Keratinocyte (primary cell): ENCODE measurements around the gene PTCD2.

ENCODE experiments used
- CTCF ChIP-seq, 3 experiments: IDR thresholded peaks in 1 of 3; conservative IDR thresholded peaks in 1 of 3; optimal IDR thresholded peaks in 1 of 3; 2 replicates in 2 of 3; 3 replicates in 1 of 3; pipeline versions ENCODE3 to v1.5.1; 2011; ENCODE audit warnings: low read length in 3 of 3, mild to moderate bottlenecking in 3 of 3, moderate library complexity in 2 of 3, control low read depth in 1 of 3, inconsistent platforms in 1 of 3; ENCODE audit not compliant: insufficient read depth in 2 of 3; ENCODE audit errors: extremely low read depth in 1 of 3
- EZH2 ChIP-seq: IDR thresholded peaks from one replicate; pipeline ENCODE4 v1.6.1; 2012; ENCODE audit warnings: inconsistent platforms, mild to moderate bottlenecking, low read length, moderate library complexity

- TF ChIP-seq CTCF (optimal IDR thresholded peaks at IDR 0.05 in 1 of 3, IDR thresholded peaks at IDR 0.05 in 1 of 3, conservative IDR thresholded peaks at IDR 0.05 in 1 of 3; ENCODE audit: extremely low read depth in 1 of 3, insufficient read depth in 2 of 3, low read length in 3 of 3) = no peak
- no peak for TF ChIP-seq EZH2
These were observed 18.6 kb downstream of the PTCD2 start for GRCh38 chr5:72338689-72339209.
